CD14-positive monocyte (primary cell): Measurements from ENCODE around the gene CDK19. TPM values are rescaled to one million over a fixed set of nuclear protein-coding genes. Genes with fewer than 3 reads are reported as not detected.

Experiments
- DNase-seq, 3 donors: peaks; one replicate each; pipeline ENCODE4 v3.0.0-alpha.2; 2011 to 2022
- H2AFZ ChIP-seq: 2 replicates; pipeline ENCODE4 v1.6.0; 2012; ENCODE audit warnings: mild to moderate bottlenecking, low read depth, low read length, inconsistent platforms; ENCODE audit not compliant: insufficient read depth, poor library complexity, severe bottlenecking
- H3K27ac ChIP-seq, 2 donors: 1 replicate in 1 of 2; 2 replicates in 1 of 2; pipeline ENCODE4 v1.5.1; 2012 to 2013; ENCODE audit warnings: low read length in 2 of 2, control low read depth in 1 of 2, inconsistent platforms in 1 of 2, low read depth in 1 of 2, mild to moderate bottlenecking in 1 of 2
- H3K27me3 ChIP-seq, 2 donors: one replicate each; pipeline versions ENCODE4 v1.6.0 to v1.6.1; 2011 to 2013; ENCODE audit warnings: low read length in 2 of 2; ENCODE audit not compliant: control insufficient read depth in 2 of 2, insufficient read depth in 2 of 2
- H3K36me3 ChIP-seq, 2 donors: replicated peaks in 1 of 2; 1 replicate in 1 of 2; 2 replicates in 1 of 2; pipeline versions ENCODE4 v1.5.1 to v1.6.1; 2012 to 2013; ENCODE audit warnings: low read length in 2 of 2, control low read depth in 1 of 2, inconsistent platforms in 1 of 2, mild to moderate bottlenecking in 1 of 2; ENCODE audit not compliant: insufficient read depth in 2 of 2, control insufficient read depth in 1 of 2
- H3K4me1 ChIP-seq, 2 donors: 1 replicate in 1 of 2; 2 replicates in 1 of 2; pipeline versions ENCODE4 v1.5.1 to v1.6.1; 2012 to 2013; ENCODE audit warnings: low read length in 2 of 2, control low read depth in 1 of 2, inconsistent platforms in 1 of 2, mild to moderate bottlenecking in 1 of 2, moderate library complexity in 1 of 2; ENCODE audit not compliant: insufficient read depth in 2 of 2, control insufficient read depth in 1 of 2
- H3K4me2 ChIP-seq: replicated peaks from 2 replicates; pipeline ENCODE3; 2012; ENCODE audit warnings: low read length, moderate library complexity, mild to moderate bottlenecking; ENCODE audit not compliant: poor library complexity, severe bottlenecking; ENCODE audit errors: extremely low read depth
- H3K4me3 ChIP-seq, 3 experiments: fragments of 200-600 bp in 1 of 3; sonication (generic) in 1 of 3; replicated peaks in 1 of 3; 1 replicate in 2 of 3; 2 replicates in 1 of 3; pipeline ENCODE4 v1.5.1; 2011 to 2013; ENCODE audit warnings: low read length in 3 of 3, mild to moderate bottlenecking in 3 of 3, control low read depth in 2 of 3, low read depth in 2 of 3, inconsistent platforms in 1 of 3, moderate library complexity in 1 of 3
- H3K79me2 ChIP-seq: 2 replicates; pipeline ENCODE4 v1.6.0; 2012; ENCODE audit warnings: mild to moderate bottlenecking, control low read depth, inconsistent platforms, low read length, moderate library complexity; ENCODE audit not compliant: insufficient read depth
- H3K9ac ChIP-seq: 2 replicates; pipeline ENCODE4 v1.6.0; 2017; ENCODE audit warnings: low read length, mild to moderate bottlenecking; ENCODE audit not compliant: insufficient read depth, poor library complexity, severe bottlenecking
- H3K9me3 ChIP-seq, 2 donors: replicated peaks in 1 of 2; 1 replicate in 1 of 2; 2 replicates in 1 of 2; pipeline versions ENCODE4 v1.5.1 to v1.6.1; 2012 to 2013; ENCODE audit warnings: low read length in 2 of 2, control low read depth in 1 of 2; ENCODE audit not compliant: control insufficient read depth in 1 of 2, insufficient read depth in 1 of 2
- H4K20me1 ChIP-seq: 2 replicates; pipeline ENCODE4 v1.6.0; 2012; ENCODE audit warnings: mild to moderate bottlenecking, low read length, control low read depth, moderate library complexity; ENCODE audit not compliant: insufficient read depth
- H3K27ac Mint-ChIP-seq, 7 donors: one replicate each; pipeline ENCODE4 v1.8.0; 2020; ENCODE audit warnings: mild to moderate bottlenecking in 7 of 7, mixed read lengths in 7 of 7, moderate library complexity in 6 of 7, inconsistent platforms in 2 of 7
- H3K27me3 Mint-ChIP-seq, 3 donors: one replicate each; pipeline ENCODE4 v1.8.0; 2021 to 2022; ENCODE audit warnings: low read depth in 3 of 3, mild to moderate bottlenecking in 3 of 3, mixed read lengths in 3 of 3, moderate library complexity in 3 of 3, inconsistent platforms in 1 of 3
- H3K36me3 Mint-ChIP-seq, 2 donors: one replicate each; pipeline ENCODE4 v1.8.0; 2020; ENCODE audit warnings: mixed read lengths in 2 of 2, inconsistent platforms in 1 of 2, mild to moderate bottlenecking in 1 of 2
- H3K4me1 Mint-ChIP-seq: one replicate; pipeline ENCODE4 v1.8.0; 2020; ENCODE audit warnings: mild to moderate bottlenecking, mixed read lengths
- H3K4me3 Mint-ChIP-seq, 2 donors: one replicate each; pipeline ENCODE4 v1.8.0; 2020; ENCODE audit warnings: mild to moderate bottlenecking in 2 of 2, mixed read lengths in 2 of 2, moderate library complexity in 1 of 2
- H3K9me3 Mint-ChIP-seq, 7 donors: one replicate each; pipeline ENCODE4 v1.8.0; 2020 to 2022; ENCODE audit warnings: mixed read lengths in 7 of 7, mild to moderate bottlenecking in 6 of 7, moderate library complexity in 6 of 7, inconsistent platforms in 2 of 7
- CTCF ChIP-seq: fragments of 200-600 bp; IDR thresholded peaks from one replicate; pipeline ENCODE4 v1.8.0; 2022; ENCODE audit warnings: antibody characterized with exemption, mild to moderate bottlenecking
- WGBS: methylation state at CpG from one replicate; pipeline ENCODE4 v1.1.5; 2013; ENCODE audit warnings: missing lambda C conversion rate; ENCODE audit not compliant: insufficient coverage; 5-methylcytosine and 5-hydroxymethylcytosine counted together
- intact Hi-C, 2 donors: fragments of 100-400 bp; cut with micrococcal nuclease; formaldehyde crosslinking; loops; one replicate each; pipeline versions ENCODE4 v1.15.0 to v1.15.1; 2023
- polyA plus RNA-seq, 3 donors: library from polyadenylated mRNA; depleted of rRNA in 1 of 3; unstranded in 2 of 3; stranded (reverse) in 1 of 3; fragments of 300-500 nt in 2 of 3; fragments of >200 nt in 1 of 3; fragmentation: Illumina TruSeq in 2 of 3; gene quantifications; 1 replicate in 2 of 3; 2 replicates in 1 of 3; pipeline ENCODE4 v1.2.3, GENCODE V29; 2012 to 2021

Gene CDK19
- polyA plus RNA-seq, 3 donors, result 2.7 to 12.0 (median 3.9) TPM

DNA sequence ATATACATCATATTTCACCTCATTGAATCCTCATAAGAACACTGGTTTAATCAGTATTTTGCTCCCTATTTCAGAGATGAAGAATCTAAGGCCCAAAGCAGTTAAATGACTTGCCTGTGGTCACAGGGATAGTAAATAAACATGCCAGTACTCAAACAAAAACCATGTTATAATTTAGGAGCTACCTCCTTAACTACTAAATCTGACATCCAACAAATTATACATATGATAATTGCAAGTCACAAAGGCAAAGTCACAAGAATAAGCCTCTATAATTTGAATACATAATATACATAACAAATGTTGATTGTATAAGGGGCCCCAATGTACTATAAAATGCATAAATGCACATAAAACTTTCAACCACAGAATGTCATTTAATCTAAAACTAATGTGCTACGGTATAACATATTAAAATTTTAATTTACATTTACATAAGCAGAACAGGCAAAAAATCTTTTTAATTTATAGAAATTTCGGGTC is 181.5 kb downstream of the CDK19 start:
- H3K27me3 Mint-ChIP-seq, result peaks cover 0 to 2% (median 0%) of the 10 kb centered on the region in 3 donors
- Histone ChIP-seq H3K27ac (no peak overlapping the region), H3K4me2 (no peak overlapping the region), H3K4me3 (no peak overlapping the region), H3K36me3 (peaks cover 13 to 39% of the 10 kb centered on the region in 2 donors), H3K79me2 (no peaks in the 10 kb centered on the region), H2AFZ (no peak overlapping the region), H3K4me1 (no peaks in the 10 kb centered on the region), H3K27me3 (no peaks in the 10 kb centered on the region), H3K9me3 (no peaks in the 10 kb centered on the region), H3K9ac (no peak overlapping the region), H4K20me1 (no peaks in the 10 kb centered on the region)
- intact Hi-C loops, result no loop called here
- H3K4me3 Mint-ChIP-seq, result no peak overlapping the region
- peaks cover 7% of the 10 kb centered on the region for H3K4me1 Mint-ChIP-seq
- H3K27ac Mint-ChIP-seq, result peak overlapping the region in 1 of 7 donors; percentile 38
- no CpG with 5 or more reads among the region's 2 CpGs for WGBS
- TF ChIP-seq CTCF, result no peak
- no peaks in the 10 kb centered on the region for H3K9me3 Mint-ChIP-seq
- no peak for DNase-seq
- H3K36me3 Mint-ChIP-seq, result peaks cover 40 to 42% of the 10 kb centered on the region in 2 donors

DNA sequence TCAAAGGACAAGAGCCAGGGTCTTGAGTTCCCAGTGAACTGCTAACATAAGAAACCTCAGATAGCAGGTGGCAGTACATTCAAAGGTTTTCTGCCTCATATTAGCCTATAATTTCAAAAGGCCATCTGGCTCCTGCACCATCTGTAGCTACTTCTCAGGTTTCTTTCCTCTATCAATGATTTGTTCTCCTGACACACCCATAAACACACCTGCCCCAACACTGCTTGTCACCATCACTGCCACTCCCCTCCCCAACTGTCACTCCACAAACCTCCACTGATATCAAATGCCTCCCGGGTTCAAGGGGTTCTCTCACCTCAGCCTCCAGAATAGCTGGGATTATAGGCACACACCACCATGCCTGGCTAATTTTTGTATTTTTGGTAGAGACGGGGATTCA is 186.1 kb downstream of the CDK19 start:
- H4K20me1 ChIP-seq, result no peaks in the 10 kb centered on the region
- Mint-ChIP-seq H3K27ac (peak overlapping the region in 1 of 7 donors; percentile 62), H3K4me3 (no peak overlapping the region), H3K4me1 (no peaks in the 10 kb centered on the region), H3K36me3 (peaks cover 37% of the 10 kb centered on the region in 2 donors), H3K27me3 (peaks cover 0 to 3% (median 0%) of the 10 kb centered on the region in 3 donors), H3K9me3 (no peaks in the 10 kb centered on the region)
- no peak for DNase-seq
- H3K36me3 ChIP-seq, result peaks cover 26 to 65% of the 10 kb centered on the region in 2 donors
- no peak overlapping the region for H3K4me3 ChIP-seq
- H2AFZ ChIP-seq, result no peak overlapping the region
- H3K27me3 ChIP-seq, result no peaks in the 10 kb centered on the region
- no peak overlapping the region for H3K4me2 ChIP-seq
- no peaks in the 10 kb centered on the region for H3K4me1 ChIP-seq
- H3K27ac ChIP-seq, result no peak overlapping the region
- TF ChIP-seq CTCF, result no peak
- no CpG with 5 or more reads among the region's 2 CpGs for WGBS
- intact Hi-C loops, result no loop called here
- H3K9me3 ChIP-seq, result no peaks in the 10 kb centered on the region
- H3K9ac ChIP-seq, result no peak overlapping the region
- H3K79me2 ChIP-seq, result no peaks in the 10 kb centered on the region
